HCT116 (cell line): ENCODE data around the gene RBL1. TPM values are rescaled to one million over a fixed set of nuclear protein-coding genes. Genes with fewer than 3 reads are reported as not detected.
"Not testable (repeated sequence)": the region's sequence is repeated elsewhere in the genome, so short reads cannot be mapped to it uniquely, and the experiment has no call there.

Source experiments
- ATAC-seq: fragments of 200-7000 bp; cut with Tn5 transposase; 2 replicates; pipeline ENCODE4 v1.9.1; 2020; ENCODE audit warnings: mild to moderate bottlenecking, moderate library complexity
- BruUV-seq: library from RNA; stranded (reverse); fragments of 400-500 nt; replicated peaks from 2 replicates; lab custom pipeline; 2021; lab: Mats Ljungman, UMichigan
- CTCF ChIA-PET: fragments of 300-600 bp; sonication (Branson Sonifier 250); formaldehyde crosslinking; loops from one replicate; lab custom pipeline; 2021; ENCODE audit warnings: antibody characterized with exemption; lab: Charles Lee
- POLR2A ChIA-PET: fragments of 300-600, 350-600 bp; sonication (Branson Sonifier 250); formaldehyde crosslinking; loops from one replicate; lab custom pipeline; 2021; ENCODE audit warnings: antibody characterized with exemption; lab: Charles Lee
- RAD21 ChIA-PET, 2 experiments: fragments of 300-600 bp; sonication (Branson Sonifier 250); formaldehyde crosslinking; loops; one replicate each; lab custom pipeline; 2023; ENCODE audit warnings: low total read pairs in 2 of 2; ENCODE audit not compliant: uncharacterized antibody in 2 of 2, unreplicated experiment in 2 of 2, low non-redundant PET in 1 of 2; lab: Charles Lee
- DNase-seq: peaks from one replicate; pipeline ENCODE4 v3.0.0-alpha.2; 2010; ENCODE audit warnings: low read depth, low spot score
- H2AFZ ChIP-seq: fragments of 200-600 bp; shearing (Covaris generic), sonication (generic); 2 replicates; pipeline ENCODE4 v1.6.1; 2017; ENCODE audit warnings: low read depth, mixed run types, mixed read lengths, antibody characterized with exemption, low read length; ENCODE audit not compliant: poor library complexity, severe bottlenecking
- H3K27ac ChIP-seq: 2 replicates; pipeline ENCODE4 v1.5.1; 2012; ENCODE audit warnings: low read depth, low read length
- H3K27me3 ChIP-seq: fragments of 200-600 bp; sonication (generic); 2 replicates; pipeline ENCODE4 v1.6.1; 2016; ENCODE audit warnings: mixed run types, low read length, mixed read lengths; ENCODE audit not compliant: insufficient read depth
- H3K36me3 ChIP-seq, 2 experiments: fragments of 200-500 bp in 1 of 2; fragments of 200-600 bp in 1 of 2; sonication (Bioruptor generic) in 1 of 2; sonication (generic) in 1 of 2; 2 replicates each; pipeline versions ENCODE4 v1.5.1 to v1.6.1; 2014 to 2016; ENCODE audit warnings: low read length in 2 of 2, inconsistent platforms in 1 of 2, mixed read lengths in 1 of 2, mixed run types in 1 of 2; ENCODE audit not compliant: insufficient read depth in 2 of 2, control insufficient read depth in 1 of 2
- H3K4me1 ChIP-seq, 2 experiments: fragments of 200-600 bp in 1 of 2; sonication (generic) in 1 of 2; 2 replicates each; pipeline versions ENCODE4 v1.5.1 to v1.6.1; 2012 to 2017; ENCODE audit warnings: low read length in 2 of 2, inconsistent platforms in 1 of 2, mild to moderate bottlenecking in 1 of 2, mixed read lengths in 1 of 2, mixed run types in 1 of 2, moderate library complexity in 1 of 2; ENCODE audit not compliant: insufficient read depth in 2 of 2, control insufficient read depth in 1 of 2
- H3K4me2 ChIP-seq: fragments of 200-600 bp; sonication (generic); 2 replicates; pipeline ENCODE4 v1.6.1; 2017; ENCODE audit warnings: mixed run types, low read length, mixed read lengths
- H3K4me3 ChIP-seq, 2 experiments: fragments of 200-600 bp in 1 of 2; sonication (generic) in 1 of 2; replicated peaks in 1 of 2; 2 replicates each; pipeline ENCODE4 v1.5.1; 2011 to 2016; ENCODE audit warnings: low read length in 2 of 2, control low read depth in 1 of 2, low read depth in 1 of 2, mild to moderate bottlenecking in 1 of 2, mixed read lengths in 1 of 2, mixed run types in 1 of 2
- H3K79me2 ChIP-seq: fragments of 200-600 bp; sonication (generic); 2 replicates; pipeline ENCODE4 v1.6.1; 2017; ENCODE audit warnings: mild to moderate bottlenecking, mixed run types, low read length, moderate library complexity, mixed read lengths; ENCODE audit not compliant: insufficient read depth
- H3K9ac ChIP-seq: fragments of 200-600 bp; sonication (generic); 2 replicates; pipeline ENCODE4 v1.6.1; 2016; ENCODE audit warnings: low read length, mixed read lengths
- H3K9me2 ChIP-seq: fragments of 200-600 bp; sonication (generic), shearing (Covaris generic); 2 replicates; pipeline ENCODE4 v1.6.1; 2017; ENCODE audit warnings: mixed run types, mild to moderate bottlenecking, moderate library complexity; ENCODE audit not compliant: insufficient read depth
- H3K9me3 ChIP-seq, 2 experiments: fragments of 200-500 bp in 1 of 2; fragments of 200-600 bp in 1 of 2; sonication (Bioruptor generic) in 1 of 2; sonication (generic) in 1 of 2; 2 replicates each; pipeline ENCODE4 v1.6.1; 2014 to 2017; ENCODE audit warnings: low read length in 2 of 2, mixed read lengths in 2 of 2, inconsistent platforms in 1 of 2, low read depth in 1 of 2, mild to moderate bottlenecking in 1 of 2, mixed run types in 1 of 2, moderate library complexity in 1 of 2; ENCODE audit not compliant: control insufficient read depth in 1 of 2, insufficient read depth in 1 of 2
- H4K20me1 ChIP-seq: fragments of 200-600 bp; sonication (generic), shearing (Covaris generic); 2 replicates; pipeline ENCODE4 v1.6.1; 2017; ENCODE audit warnings: mixed run types, mild to moderate bottlenecking, moderate library complexity; ENCODE audit not compliant: insufficient read depth
- ATF3 ChIP-seq: IDR thresholded peaks from 2 replicates; pipeline ENCODE4 v1.6.1; 2012
- CBX3 ChIP-seq: IDR thresholded peaks from 2 replicates; pipeline ENCODE4 v1.6.1; 2012; ENCODE audit warnings: low read depth
- EGR1 ChIP-seq: IDR thresholded peaks from 2 replicates; pipeline ENCODE4 v1.6.1; 2012; ENCODE audit warnings: low read depth
- EZH2 ChIP-seq: fragments of 200-600 bp; sonication (generic); IDR thresholded peaks from 2 replicates; pipeline ENCODE4 v1.6.1; 2017; ENCODE audit warnings: antibody characterized with exemption, mixed run types
- EZH2phosphoT487 ChIP-seq: fragments of 200-600 bp; IDR thresholded peaks from 2 replicates; pipeline ENCODE4 v1.6.1; 2018; ENCODE audit warnings: antibody characterized with exemption, borderline replicate concordance
- FOSL1 ChIP-seq: IDR thresholded peaks from 2 replicates; pipeline ENCODE4 v1.6.1; 2012; ENCODE audit warnings: low read depth
- MAX ChIP-seq: IDR thresholded peaks from 2 replicates; pipeline ENCODE4 v1.6.1; 2012
- REST ChIP-seq: IDR thresholded peaks from 2 replicates; pipeline ENCODE4 v1.6.1; 2012; ENCODE audit warnings: low read depth
- SIN3A ChIP-seq: IDR thresholded peaks from 2 replicates; pipeline ENCODE4 v1.6.1; 2012; ENCODE audit warnings: low read depth
- SP1 ChIP-seq: IDR thresholded peaks from 2 replicates; pipeline ENCODE4 v1.6.1; 2012; ENCODE audit warnings: low read depth
- SRF ChIP-seq: IDR thresholded peaks from 2 replicates; pipeline ENCODE4 v1.6.1; 2012; ENCODE audit warnings: low read depth
- TCF7L2 ChIP-seq: IDR thresholded peaks from 2 replicates; pipeline ENCODE4 v1.7.0; 2011; ENCODE audit warnings: borderline replicate concordance, inconsistent platforms; ENCODE audit not compliant: insufficient read depth, insufficient read length; ENCODE audit errors: extremely low read depth
- YY1 ChIP-seq: IDR thresholded peaks from 2 replicates; pipeline ENCODE4 v1.6.1; 2011; ENCODE audit warnings: low read length, low read depth, moderate library complexity, mild to moderate bottlenecking; ENCODE audit not compliant: insufficient replicate concordance; ENCODE audit errors: extremely low read depth
- ZFX ChIP-seq: fragments of 450-650 bp; IDR thresholded peaks from 2 replicates; pipeline ENCODE4 v1.6.1; 2017
- ZNF274 ChIP-seq: fragments of 200-500 bp; sonication (Bioruptor generic); IDR thresholded peaks from 2 replicates; pipeline ENCODE4 v1.6.1; 2014; ENCODE audit warnings: mild to moderate bottlenecking, low read depth, low read length, inconsistent platforms
- intact Hi-C: fragments of 100-400 bp; cut with micrococcal nuclease; formaldehyde crosslinking; loops from 2 replicates; pipeline ENCODE4 v1.10.0; 2022
- total RNA-seq: library from RNA; stranded (reverse); gene quantifications from one replicate; pipeline ENCODE4 v1.2.1, GENCODE V29; 2021; ENCODE audit not compliant: unreplicated experiment

The RBL1 gene
- total RNA-seq, 1 experiment from 2014 or later = 16.9 TPM

- H3K36me3 ChIP-seq, H3K4me1 ChIP-seq, H3K27ac ChIP-seq, POLR2A ChIA-PET, H3K4me2 ChIP-seq, H3K4me3 ChIP-seq, H3K27me3 ChIP-seq, H3K9me2 ChIP-seq, intact Hi-C loops, H2AFZ ChIP-seq, H3K79me2 ChIP-seq, CTCF ChIA-PET, BruUV-seq, DNase-seq, H3K9ac ChIP-seq, ATAC-seq, H4K20me1 ChIP-seq, RAD21 ChIA-PET, H3K9me3 ChIP-seq: not testable (repeated sequence)
These were observed 95.6 kb downstream of the RBL1 start for GRCh38 chr20:37000171-37000570.

GRCh38 chr20:36998652-36999051, 97.1 kb downstream of the RBL1 start:
- ATAC-seq = no peak
- no peak overlapping the region for H3K4me3 ChIP-seq
- no peak overlapping the region for H3K27ac ChIP-seq
- no peak for DNase-seq
- POLR2A ChIA-PET = no interaction called here
- no peaks in the 10 kb centered on the region for H3K4me1 ChIP-seq
- H3K9me3 ChIP-seq = no peaks in the 10 kb centered on the region
- H3K9ac ChIP-seq = no peak overlapping the region
- TF ChIP-seq ATF3 (no peak), FOSL1 (no peak), TCF7L2 (no peak), ZFX (no peak), MAX (no peak), YY1 (no peak), EGR1 (no peak), SP1 (no peak), CBX3 (no peak), SRF (no peak), ZNF274 (no peak), EZH2 (no peak), SIN3A (no peak), REST (no peak), EZH2phosphoT487 (no peak)
- no peaks in the 10 kb centered on the region for H3K9me2 ChIP-seq
- no peak overlapping the region for H3K4me2 ChIP-seq
- CTCF ChIA-PET = no interaction called here
- H3K79me2 ChIP-seq = no peaks in the 10 kb centered on the region
- intact Hi-C loops = no loop called here
- peaks cover 4 to 11% of the 10 kb centered on the region in 2 experiments; a peak in 3 of 4 replicates for H3K36me3 ChIP-seq
- RAD21 ChIA-PET = no interaction called here
- no peaks in the 10 kb centered on the region for H3K27me3 ChIP-seq
- BruUV-seq = no TSS peak
- no peak overlapping the region for H2AFZ ChIP-seq
- no peaks in the 10 kb centered on the region for H4K20me1 ChIP-seq
